Liver (tissue), 3 donors: ENCODE measurements around the gene LTBP4.

Source experiments
- ATF3 ChIP-seq: IDR thresholded peaks from 2 replicates; pipeline ENCODE4 v1.6.1; 2016; ENCODE audit warnings: antibody characterized with exemption
- CTCF ChIP-seq: fragments of 150-350 bp; IDR thresholded peaks from 2 replicates; pipeline ENCODE4 v1.5.1; 2017; ENCODE audit warnings: improper control_type of control experiment, low read depth, low read length; ENCODE audit not compliant: missing input control
- GABPA ChIP-seq, 2 donors: IDR thresholded peaks in 1 of 2; conservative IDR thresholded peaks in 1 of 2; 2 replicates each; pipeline ENCODE4 v1.6.1; 2016; ENCODE audit warnings: antibody characterized with exemption in 2 of 2, mild to moderate bottlenecking in 1 of 2, moderate library complexity in 1 of 2
- JUND ChIP-seq, 2 donors: IDR thresholded peaks; 2 replicates each; pipeline ENCODE4 v1.6.1; 2016; ENCODE audit warnings: antibody characterized with exemption in 2 of 2
- MAX ChIP-seq: IDR thresholded peaks from 2 replicates; pipeline ENCODE4 v1.6.1; 2016; ENCODE audit warnings: antibody characterized with exemption
- RAD21 ChIP-seq, 2 donors: IDR thresholded peaks; 2 replicates each; pipeline ENCODE4 v1.6.1; 2016; ENCODE audit warnings: antibody characterized with exemption in 2 of 2, mild to moderate bottlenecking in 2 of 2
- REST ChIP-seq: IDR thresholded peaks from 2 replicates; pipeline ENCODE4 v1.6.1; 2016; ENCODE audit warnings: antibody characterized with exemption, mild to moderate bottlenecking
- SP1 ChIP-seq: IDR thresholded peaks from 2 replicates; pipeline ENCODE4 v1.6.1; 2018; ENCODE audit warnings: antibody characterized with exemption, mild to moderate bottlenecking
- TAF1 ChIP-seq: conservative IDR thresholded peaks from 2 replicates; pipeline ENCODE4 v1.6.1; 2016; ENCODE audit warnings: antibody characterized with exemption, mild to moderate bottlenecking
- YY1 ChIP-seq: IDR thresholded peaks from 2 replicates; pipeline ENCODE4 v1.6.1; 2016; ENCODE audit warnings: antibody characterized with exemption, mild to moderate bottlenecking
- ZBTB33 ChIP-seq: IDR thresholded peaks from 2 replicates; pipeline ENCODE4 v1.6.1; 2016; ENCODE audit warnings: antibody characterized with exemption
- donor health status: healthy.
- donor health status: healthy.

GRCh38 chr19:40626918-40627317 lies 25.7 kb downstream of the LTBP4 start:
- TF ChIP-seq ATF3 (no peak), CTCF (no peak), JUND (IDR thresholded peaks at IDR 0.05) (no peak), REST (no peak), SP1 (no peak), YY1 (no peak), RAD21 (IDR thresholded peaks at IDR 0.05) (no peak), GABPA (IDR thresholded peaks at IDR 0.05 in 1 of 2, conservative IDR thresholded peaks at IDR 0.05 in 1 of 2) (no peak), ZBTB33 (no peak), TAF1 (no peak), MAX (no peak)
